ENCODE results near the gene PRICKLE4.

Gene PRICKLE4

GRCh38 chr6:41774841-41775240 is 5.7 kb upstream of the PRICKLE4 start:
- Histone ChIP-seq H3K4me2 (ENCODE audit: low read length) (no peak overlapping the region), H3K27ac (no peak overlapping the region), H3K9me3 (ENCODE audit: control insufficient read depth, low read length) (no peaks in the 10 kb centered on the region), H3K27me3 (ENCODE audit: control insufficient read depth, insufficient read depth, low read length) (no peaks in the 10 kb centered on the region), H3K4me3 (ENCODE audit: low read depth, low read length) (no peak overlapping the region), H2AFZ (no peak overlapping the region), H3K79me2 (no peaks in the 10 kb centered on the region), H3K4me1 (peaks cover 4% of the 10 kb centered on the region), H3K36me3 (ENCODE audit: control insufficient read depth, insufficient read depth, low read length) (no peaks in the 10 kb centered on the region), H3K9ac (no peak overlapping the region)
- TF ChIP-seq CTCF (IDR thresholded peaks at IDR 0.05) = no peak

- no peak overlapping the region for H3K4me2 ChIP-seq (ENCODE audit: low read length)
- H3K27ac ChIP-seq = no peak overlapping the region
- H3K79me2 ChIP-seq = no peaks in the 10 kb centered on the region
- H3K9me3 ChIP-seq (ENCODE audit: control insufficient read depth, low read length) = no peaks in the 10 kb centered on the region
- no peaks in the 10 kb centered on the region for H3K27me3 ChIP-seq (ENCODE audit: control insufficient read depth, insufficient read depth, low read length)
- no peaks in the 10 kb centered on the region for H3K36me3 ChIP-seq (ENCODE audit: control insufficient read depth, insufficient read depth, low read length)
- no peak overlapping the region for H3K4me3 ChIP-seq (ENCODE audit: low read depth, low read length)
- TF ChIP-seq CTCF (IDR thresholded peaks at IDR 0.05) = no peak
- peaks cover 4% of the 10 kb centered on the region for H3K4me1 ChIP-seq
- H3K9ac ChIP-seq = no peak overlapping the region
- no peak overlapping the region for H2AFZ ChIP-seq
Observed at GRCh38 chr6:41775293-41775882, 5.2 kb upstream of the PRICKLE4 start.

- Histone ChIP-seq H3K4me3 (ENCODE audit: low read depth, low read length) (no peak overlapping the region), H3K4me1 (peaks cover 12% of the 10 kb centered on the region), H3K27ac (no peak overlapping the region), H3K9me3 (ENCODE audit: control insufficient read depth, low read length) (no peaks in the 10 kb centered on the region), H3K4me2 (ENCODE audit: low read length) (no peak overlapping the region), H3K27me3 (ENCODE audit: control insufficient read depth, insufficient read depth, low read length) (no peaks in the 10 kb centered on the region), H3K36me3 (ENCODE audit: control insufficient read depth, insufficient read depth, low read length) (no peaks in the 10 kb centered on the region), H3K79me2 (no peaks in the 10 kb centered on the region), H3K9ac (no peak overlapping the region), H2AFZ (no peak overlapping the region)
- no peak for TF ChIP-seq CTCF (IDR thresholded peaks at IDR 0.05)
Observed at GRCh38 chr6:41777551-41778285, 2.9 kb upstream of the PRICKLE4 start.

GRCh38 chr6:41778895-41779294 is 1.7 kb upstream of the PRICKLE4 start:
- Histone ChIP-seq H3K27ac (no peak overlapping the region), H3K9me3 (ENCODE audit: control insufficient read depth, low read length) (no peaks in the 10 kb centered on the region), H3K36me3 (ENCODE audit: control insufficient read depth, insufficient read depth, low read length) (no peaks in the 10 kb centered on the region), H3K27me3 (ENCODE audit: control insufficient read depth, insufficient read depth, low read length) (no peaks in the 10 kb centered on the region), H3K9ac (no peak overlapping the region), H3K4me3 (ENCODE audit: low read depth, low read length) (peak overlapping the region; percentile 62), H3K79me2 (no peaks in the 10 kb centered on the region), H2AFZ (peak overlapping the region; percentile 65), H3K4me1 (peaks cover 12% of the 10 kb centered on the region), H3K4me2 (ENCODE audit: low read length) (peak overlapping the region; percentile 86)
- TF ChIP-seq CTCF (IDR thresholded peaks at IDR 0.05) = no peak

GRCh38 chr6:41779336-41779735 is 1.2 kb upstream of the PRICKLE4 start:
- H3K79me2 ChIP-seq = no peaks in the 10 kb centered on the region
- H3K27me3 ChIP-seq (ENCODE audit: control insufficient read depth, insufficient read depth, low read length) = no peaks in the 10 kb centered on the region
- no peak overlapping the region for H3K27ac ChIP-seq
- H3K36me3 ChIP-seq (ENCODE audit: control insufficient read depth, insufficient read depth, low read length) = no peaks in the 10 kb centered on the region
- H3K4me2 ChIP-seq (ENCODE audit: low read length) = peak overlapping the region; percentile 86
- no peaks in the 10 kb centered on the region for H3K9me3 ChIP-seq (ENCODE audit: control insufficient read depth, low read length)
- peaks cover 12% of the 10 kb centered on the region for H3K4me1 ChIP-seq
- no peak overlapping the region for H3K9ac ChIP-seq
- H3K4me3 ChIP-seq (ENCODE audit: low read depth, low read length) = peak overlapping the region; percentile 62
- TF ChIP-seq CTCF (IDR thresholded peaks at IDR 0.05) = no peak
- peak overlapping the region; percentile 65 for H2AFZ ChIP-seq
